CD4-positive, alpha-beta T cell treated with Interleukin-6 for 4 hours (primary cell): ENCODE results near the gene CFC1B.
"Not testable (repeated sequence)": the region's sequence is repeated elsewhere in the genome, so short reads cannot be mapped to it uniquely, and the experiment has no call there.

Source experiments
- DNase-seq: peaks from one replicate; pipeline ENCODE4 v3.0.0-alpha.2; 2020; ENCODE audit warnings: mixed read lengths

Gene CFC1B

GRCh38 chr2:130571929-130572328 is 50.9 kb downstream of the CFC1B start:
- DNase-seq = not testable (repeated sequence)

GRCh38 chr2:130574230-130574629 is 53.2 kb downstream of the CFC1B start:
- not testable (repeated sequence) for DNase-seq

GRCh38 chr2:130576209-130576784 is 55.3 kb downstream of the CFC1B start:
- not testable (repeated sequence) for DNase-seq

- DNase-seq = not testable (repeated sequence)
Observed at GRCh38 chr2:130577559-130577958, 56.5 kb downstream of the CFC1B start.
